CD8-positive, alpha-beta memory T cell (primary cell): Measurements from ENCODE around the gene BCL2L11. TPM values are rescaled to one million over a fixed set of nuclear protein-coding genes. Genes with fewer than 3 reads are reported as not detected.

Experiments used
- CTCF ChIA-PET: fragments of 350-600 bp; sonication (Branson Sonifier 250); formaldehyde crosslinking; loops from one replicate; lab custom pipeline; 2021; ENCODE audit warnings: antibody characterized with exemption; lab: Charles Lee
- POLR2A ChIA-PET: fragments of 350-600 bp; sonication (Branson Sonifier 250); formaldehyde crosslinking; loops from one replicate; lab custom pipeline; 2021; ENCODE audit warnings: antibody characterized with exemption; lab: Charles Lee
- DNase-seq, 5 donors: peaks; one replicate each; pipeline versions ENCODE4 v3.0.0 to v3.0.0-alpha.2; 2020 to 2022; ENCODE audit warnings: mixed read lengths in 1 of 5
- H3K27ac ChIP-seq: one replicate; pipeline ENCODE4 v1.7.0; 2013; ENCODE audit warnings: low read depth, mild to moderate bottlenecking, low read length, moderate library complexity
- H3K27me3 ChIP-seq: 2 replicates; pipeline ENCODE4 v1.7.0; 2013; ENCODE audit warnings: low read length, mild to moderate bottlenecking; ENCODE audit not compliant: insufficient read depth, poor library complexity, severe bottlenecking
- H3K36me3 ChIP-seq: 2 replicates; pipeline ENCODE4 v1.7.0; 2013; ENCODE audit warnings: mild to moderate bottlenecking, low read length, moderate library complexity; ENCODE audit not compliant: insufficient read depth
- H3K4me1 ChIP-seq: 2 replicates; pipeline ENCODE4 v1.7.0; 2013; ENCODE audit warnings: mild to moderate bottlenecking, low read length, moderate library complexity; ENCODE audit not compliant: insufficient read depth
- H3K4me3 ChIP-seq: 2 replicates; pipeline ENCODE4 v1.7.0; 2013; ENCODE audit warnings: mild to moderate bottlenecking, low read length
- H3K9me3 ChIP-seq: 2 replicates; pipeline ENCODE4 v1.7.0; 2013; ENCODE audit warnings: mild to moderate bottlenecking, low read length
- H3K27ac Mint-ChIP-seq, 8 donors: one replicate each; pipeline ENCODE4 v1.8.0; 2020 to 2021; ENCODE audit warnings: mixed read lengths in 8 of 8, mild to moderate bottlenecking in 6 of 8, inconsistent platforms in 3 of 8, moderate library complexity in 3 of 8
- H3K27me3 Mint-ChIP-seq, 2 donors: one replicate each; pipeline ENCODE4 v1.8.0; 2020 to 2021; ENCODE audit warnings: mixed read lengths in 2 of 2, mild to moderate bottlenecking in 1 of 2, moderate library complexity in 1 of 2
- H3K36me3 Mint-ChIP-seq, 3 donors: one replicate each; pipeline ENCODE4 v1.8.0; 2020 to 2021; ENCODE audit warnings: mixed read lengths in 3 of 3, inconsistent platforms in 1 of 3, mild to moderate bottlenecking in 1 of 3
- H3K4me1 Mint-ChIP-seq, 3 donors: one replicate each; pipeline ENCODE4 v1.8.0; 2020 to 2021; ENCODE audit warnings: mixed read lengths in 3 of 3, inconsistent platforms in 1 of 3, mild to moderate bottlenecking in 1 of 3
- H3K4me3 Mint-ChIP-seq, 7 donors: one replicate each; pipeline ENCODE4 v1.8.0; 2020 to 2021; ENCODE audit warnings: mixed read lengths in 7 of 7, mild to moderate bottlenecking in 6 of 7, moderate library complexity in 4 of 7, inconsistent platforms in 2 of 7
- H3K9me3 Mint-ChIP-seq, 5 donors: one replicate each; pipeline ENCODE4 v1.8.0; 2020 to 2022; ENCODE audit warnings: mixed read lengths in 5 of 5, mild to moderate bottlenecking in 3 of 5, moderate library complexity in 2 of 5, inconsistent platforms in 1 of 5
- polyA plus RNA-seq: library from polyadenylated mRNA; unstranded; fragments of 300-500 nt; fragmentation: Illumina TruSeq; gene quantifications from one replicate; pipeline ENCODE4 v1.2.3, GENCODE V29; 2021
- total RNA-seq, 2 experiments: library from RNA; stranded (reverse); gene quantifications; one replicate each; pipeline ENCODE4 v1.2.3, GENCODE V29; 2021

BCL2L11 gene
- total and polyA plus RNA-seq, 3 experiments from 2014 or later: 13.8 to 40.6 (median 36.6) TPM

DNA sequence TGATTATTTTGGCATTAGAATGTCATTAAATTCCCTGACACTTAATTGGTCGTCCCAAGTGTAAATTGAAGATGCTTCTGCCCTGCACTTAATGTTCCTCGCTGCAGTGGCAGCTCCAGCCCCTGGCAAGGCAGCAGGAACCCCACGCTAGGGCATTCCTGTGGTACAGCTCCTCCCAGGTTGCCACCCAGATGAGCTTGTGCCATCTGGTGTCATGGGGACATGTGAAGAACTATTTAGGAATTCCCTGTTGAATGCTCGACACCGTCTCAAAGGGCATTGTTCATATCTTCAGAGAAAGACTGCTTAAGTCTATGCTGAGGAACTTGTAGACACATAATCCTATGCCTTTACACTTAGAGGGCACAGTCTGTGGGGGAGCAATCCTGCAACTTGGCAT is 38.9 kb downstream of the BCL2L11 start:
- no peaks in the 10 kb centered on the region for H3K27me3 ChIP-seq
- no peaks in the 10 kb centered on the region for H3K27me3 Mint-ChIP-seq
- CTCF ChIA-PET: no interaction called here
- peaks cover 17 to 27% (median 19%) of the 10 kb centered on the region in 3 donors for H3K4me1 Mint-ChIP-seq
- DNase-seq: no peak
- H3K36me3 ChIP-seq: no peaks in the 10 kb centered on the region
- no peak overlapping the region for H3K4me3 ChIP-seq
- peaks cover 0 to 77% (median 19%) of the 10 kb centered on the region in 3 donors for H3K36me3 Mint-ChIP-seq
- no peak overlapping the region for H3K27ac ChIP-seq
- H3K27ac Mint-ChIP-seq: no peak overlapping the region
- H3K9me3 ChIP-seq: no peaks in the 10 kb centered on the region
- no peaks in the 10 kb centered on the region for H3K9me3 Mint-ChIP-seq
- H3K4me1 ChIP-seq: peaks cover 5% of the 10 kb centered on the region
- H3K4me3 Mint-ChIP-seq: no peak overlapping the region
- POLR2A ChIA-PET: no interaction called here

DNA sequence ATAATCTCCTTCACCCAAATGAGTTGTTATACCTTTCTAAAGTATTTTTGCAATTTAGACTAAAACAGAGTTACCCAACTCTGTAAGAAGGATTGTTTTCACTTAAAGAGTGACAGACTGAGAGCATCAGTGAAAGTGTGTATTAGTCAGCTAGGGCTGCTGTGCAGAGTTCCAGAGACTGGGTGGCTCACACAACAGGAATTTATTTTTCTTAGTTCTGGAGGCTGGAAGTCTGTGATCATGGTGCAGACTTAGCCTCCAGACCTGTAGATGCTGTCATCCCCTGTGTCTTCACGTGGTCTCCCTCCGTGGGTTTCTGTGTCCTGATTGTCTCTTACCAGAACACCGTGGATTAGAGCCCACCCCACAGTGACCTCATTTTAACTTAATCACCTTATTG is 40.0 kb downstream of the BCL2L11 start:
- no peaks in the 10 kb centered on the region for H3K9me3 ChIP-seq
- H3K27ac ChIP-seq: no peak overlapping the region
- Mint-ChIP-seq H3K4me1 (peaks cover 16 to 27% (median 17%) of the 10 kb centered on the region in 3 donors), H3K4me3 (no peak overlapping the region), H3K27me3 (no peaks in the 10 kb centered on the region), H3K9me3 (no peaks in the 10 kb centered on the region), H3K27ac (peak overlapping the region in 2 of 8 donors; percentile 25 to 68), H3K36me3 (peaks cover 4 to 77% (median 20%) of the 10 kb centered on the region in 3 donors)
- no peak for DNase-seq
- no peaks in the 10 kb centered on the region for H3K36me3 ChIP-seq
- H3K4me1 ChIP-seq: peaks cover 5% of the 10 kb centered on the region
- H3K27me3 ChIP-seq: no peaks in the 10 kb centered on the region
- CTCF ChIA-PET: no interaction called here
- POLR2A ChIA-PET: no interaction called here
- H3K4me3 ChIP-seq: no peak overlapping the region

DNA sequence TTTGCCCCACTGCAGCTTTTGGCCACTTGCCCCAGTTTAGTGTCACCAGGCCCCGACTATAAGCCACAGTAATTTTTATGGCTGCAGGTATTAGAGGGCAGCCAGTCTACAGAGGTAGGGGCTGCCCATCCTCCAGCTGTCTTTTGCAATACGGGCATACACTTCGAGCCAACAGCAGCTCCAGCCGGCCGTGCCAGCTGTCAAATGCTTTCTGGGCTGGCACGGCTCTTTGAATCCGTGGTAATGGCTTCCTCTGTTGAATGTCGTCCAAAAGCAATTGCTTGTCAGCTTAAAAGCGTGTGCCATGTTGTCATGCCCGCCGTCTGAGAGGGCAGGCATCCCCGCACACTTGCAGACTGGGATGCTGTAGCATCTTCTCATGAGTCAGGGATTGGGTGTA is 41.3 kb downstream of the BCL2L11 start:
- Histone ChIP-seq H3K36me3 (no peaks in the 10 kb centered on the region), H3K4me1 (no peaks in the 10 kb centered on the region), H3K4me3 (no peak overlapping the region), H3K27me3 (no peaks in the 10 kb centered on the region), H3K27ac (no peak overlapping the region), H3K9me3 (no peaks in the 10 kb centered on the region)
- ChIA-PET CTCF (no interaction called here), POLR2A (no interaction called here)
- no peak for DNase-seq
- Mint-ChIP-seq H3K36me3 (peaks cover 4 to 73% (median 18%) of the 10 kb centered on the region in 3 donors), H3K27me3 (no peaks in the 10 kb centered on the region), H3K4me1 (peaks cover 12 to 17% (median 15%) of the 10 kb centered on the region in 3 donors), H3K4me3 (no peak overlapping the region), H3K9me3 (no peaks in the 10 kb centered on the region), H3K27ac (peak overlapping the region in 1 of 8 donors; percentile 50)

DNA sequence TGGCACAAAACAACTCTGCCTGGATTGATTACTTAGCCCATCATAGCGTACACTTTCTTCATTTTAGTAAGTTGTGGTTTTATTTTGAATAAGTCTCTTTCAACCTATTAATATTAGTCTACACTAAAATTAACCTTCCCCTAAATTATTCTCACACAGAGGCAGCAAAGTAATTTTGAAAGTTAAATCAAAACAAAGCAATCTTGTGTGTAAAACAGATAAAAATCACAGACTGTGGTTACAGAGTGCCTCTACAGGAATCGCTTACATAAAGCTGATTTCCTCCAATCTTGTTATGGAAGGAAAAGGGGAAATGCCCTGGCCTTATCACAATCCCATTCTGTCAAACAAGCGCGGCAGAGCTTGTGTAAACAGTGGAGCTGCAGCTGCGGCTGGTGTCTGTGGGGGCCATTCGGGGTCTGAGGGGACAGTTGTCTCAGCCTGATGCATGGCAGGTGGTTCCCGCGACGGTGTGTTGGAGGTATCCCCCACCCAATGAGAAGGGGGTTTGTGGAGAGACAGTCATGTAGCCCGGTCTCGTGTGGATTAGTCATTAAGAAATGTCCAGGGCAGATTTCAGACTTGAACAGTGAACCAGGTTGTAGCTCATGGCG is 42.1 kb downstream of the BCL2L11 start:
- no peaks in the 10 kb centered on the region for H3K9me3 Mint-ChIP-seq
- CTCF ChIA-PET: no interaction called here
- peaks cover 15 to 25% (median 19%) of the 10 kb centered on the region in 3 donors for H3K4me1 Mint-ChIP-seq
- H3K4me3 Mint-ChIP-seq: no peak overlapping the region
- DNase-seq: no peak
- H3K9me3 ChIP-seq: no peaks in the 10 kb centered on the region
- H3K36me3 ChIP-seq: no peaks in the 10 kb centered on the region
- POLR2A ChIA-PET: no interaction called here
- H3K27ac Mint-ChIP-seq: peak overlapping the region in 2 of 8 donors; percentile 25 to 46
- H3K27me3 ChIP-seq: no peaks in the 10 kb centered on the region
- peaks cover 4 to 69% (median 18%) of the 10 kb centered on the region in 3 donors for H3K36me3 Mint-ChIP-seq
- H3K27me3 Mint-ChIP-seq: no peaks in the 10 kb centered on the region
- H3K4me3 ChIP-seq: no peak overlapping the region
- H3K27ac ChIP-seq: no peak overlapping the region
- peaks cover 2% of the 10 kb centered on the region for H3K4me1 ChIP-seq

DNA sequence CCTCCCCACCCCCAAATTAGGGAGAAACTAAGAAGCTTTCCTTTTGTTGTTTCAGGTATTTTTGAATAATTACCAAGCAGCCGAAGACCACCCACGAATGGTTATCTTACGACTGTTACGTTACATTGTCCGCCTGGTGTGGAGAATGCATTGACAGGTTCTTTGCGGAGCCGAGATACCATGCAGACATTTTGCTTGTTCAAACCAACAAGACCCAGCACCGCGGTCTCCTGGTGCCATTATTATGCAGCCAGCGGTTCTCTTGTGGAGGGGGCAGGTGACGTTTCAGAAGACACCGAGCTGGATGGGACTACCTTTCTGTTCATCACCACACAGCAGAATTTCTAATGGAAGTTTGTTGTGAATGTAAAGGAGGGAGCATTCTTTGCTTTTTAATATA is 43.4 kb downstream of the BCL2L11 start:
- H3K27me3 Mint-ChIP-seq: no peaks in the 10 kb centered on the region
- Histone ChIP-seq H3K36me3 (no peaks in the 10 kb centered on the region), H3K9me3 (no peaks in the 10 kb centered on the region), H3K4me3 (no peak overlapping the region), H3K4me1 (peaks cover 4% of the 10 kb centered on the region), H3K27me3 (no peaks in the 10 kb centered on the region), H3K27ac (no peak overlapping the region)
- POLR2A ChIA-PET: no interaction called here
- no peak overlapping the region for H3K27ac Mint-ChIP-seq
- H3K9me3 Mint-ChIP-seq: no peaks in the 10 kb centered on the region
- DNase-seq: no peak
- peaks cover 4 to 63% (median 18%) of the 10 kb centered on the region in 3 donors for H3K36me3 Mint-ChIP-seq
- H3K4me3 Mint-ChIP-seq: no peak overlapping the region
- CTCF ChIA-PET: no interaction called here
- peaks cover 26 to 37% (median 28%) of the 10 kb centered on the region in 3 donors for H3K4me1 Mint-ChIP-seq

DNA sequence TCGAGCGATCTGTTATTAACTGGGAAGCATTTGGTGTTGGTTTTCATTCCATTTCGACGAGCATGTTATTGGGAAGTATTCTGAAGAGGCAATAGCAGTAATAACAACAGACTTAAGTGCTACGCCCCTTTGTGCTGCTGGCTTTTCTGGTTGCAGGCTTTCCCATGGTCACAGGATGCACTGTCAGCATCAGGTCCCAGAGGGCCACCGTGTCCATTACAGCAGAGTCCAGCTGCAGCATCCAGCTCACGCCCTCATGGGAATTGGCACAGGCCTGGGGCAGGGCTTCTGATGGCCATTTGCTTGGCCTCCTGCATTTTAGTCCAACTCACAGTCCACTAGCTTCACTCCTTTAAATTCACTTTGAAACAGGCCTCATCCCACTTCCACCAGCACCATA is 44.4 kb downstream of the BCL2L11 start:
- no peaks in the 10 kb centered on the region for H3K36me3 ChIP-seq
- peaks cover 4 to 57% (median 18%) of the 10 kb centered on the region in 3 donors for H3K36me3 Mint-ChIP-seq
- H3K4me3 ChIP-seq: no peak overlapping the region
- POLR2A ChIA-PET: no interaction called here
- no peaks in the 10 kb centered on the region for H3K9me3 ChIP-seq
- no peak for DNase-seq
- H3K27me3 Mint-ChIP-seq: peaks cover 0 to 3% of the 10 kb centered on the region in 2 donors
- no peaks in the 10 kb centered on the region for H3K27me3 ChIP-seq
- no peak overlapping the region for H3K4me3 Mint-ChIP-seq
- H3K9me3 Mint-ChIP-seq: no peaks in the 10 kb centered on the region
- no peak overlapping the region for H3K27ac Mint-ChIP-seq
- H3K4me1 Mint-ChIP-seq: peaks cover 27 to 37% (median 30%) of the 10 kb centered on the region in 3 donors
- peaks cover 4% of the 10 kb centered on the region for H3K4me1 ChIP-seq
- no peak overlapping the region for H3K27ac ChIP-seq
- CTCF ChIA-PET: no interaction called here

DNA sequence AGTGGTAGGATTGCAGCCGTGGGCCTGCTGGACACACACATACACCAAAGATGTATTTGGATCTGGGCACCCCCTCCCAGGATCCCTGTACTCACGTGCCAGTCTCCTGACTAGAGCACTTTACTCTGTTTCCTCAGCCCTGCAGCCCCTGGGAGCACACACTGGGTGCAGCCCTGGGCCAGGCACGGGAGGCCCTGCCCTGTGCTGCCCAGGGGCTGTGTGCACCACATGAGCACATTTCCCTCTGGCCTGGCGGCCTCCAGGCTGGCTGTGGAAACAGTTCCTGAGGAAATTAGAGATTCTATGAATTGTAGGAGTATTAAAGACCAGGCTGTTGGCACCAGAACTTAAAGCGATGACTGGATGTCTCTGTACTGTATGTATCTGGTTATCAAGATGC is 45.4 kb downstream of the BCL2L11 start:
- POLR2A ChIA-PET: no interaction called here
- no peaks in the 10 kb centered on the region for H3K36me3 ChIP-seq
- Mint-ChIP-seq H3K36me3 (peaks cover 4 to 49% (median 16%) of the 10 kb centered on the region in 3 donors), H3K4me3 (no peak overlapping the region), H3K27me3 (peaks cover 0 to 3% of the 10 kb centered on the region in 2 donors), H3K27ac (no peak overlapping the region), H3K9me3 (no peaks in the 10 kb centered on the region), H3K4me1 (peaks cover 23 to 37% (median 30%) of the 10 kb centered on the region in 3 donors)
- H3K4me3 ChIP-seq: no peak overlapping the region
- CTCF ChIA-PET: no interaction called here
- H3K4me1 ChIP-seq: peaks cover 4% of the 10 kb centered on the region
- H3K27me3 ChIP-seq: no peaks in the 10 kb centered on the region
- DNase-seq: no peak
- no peak overlapping the region for H3K27ac ChIP-seq
- H3K9me3 ChIP-seq: no peaks in the 10 kb centered on the region

DNA sequence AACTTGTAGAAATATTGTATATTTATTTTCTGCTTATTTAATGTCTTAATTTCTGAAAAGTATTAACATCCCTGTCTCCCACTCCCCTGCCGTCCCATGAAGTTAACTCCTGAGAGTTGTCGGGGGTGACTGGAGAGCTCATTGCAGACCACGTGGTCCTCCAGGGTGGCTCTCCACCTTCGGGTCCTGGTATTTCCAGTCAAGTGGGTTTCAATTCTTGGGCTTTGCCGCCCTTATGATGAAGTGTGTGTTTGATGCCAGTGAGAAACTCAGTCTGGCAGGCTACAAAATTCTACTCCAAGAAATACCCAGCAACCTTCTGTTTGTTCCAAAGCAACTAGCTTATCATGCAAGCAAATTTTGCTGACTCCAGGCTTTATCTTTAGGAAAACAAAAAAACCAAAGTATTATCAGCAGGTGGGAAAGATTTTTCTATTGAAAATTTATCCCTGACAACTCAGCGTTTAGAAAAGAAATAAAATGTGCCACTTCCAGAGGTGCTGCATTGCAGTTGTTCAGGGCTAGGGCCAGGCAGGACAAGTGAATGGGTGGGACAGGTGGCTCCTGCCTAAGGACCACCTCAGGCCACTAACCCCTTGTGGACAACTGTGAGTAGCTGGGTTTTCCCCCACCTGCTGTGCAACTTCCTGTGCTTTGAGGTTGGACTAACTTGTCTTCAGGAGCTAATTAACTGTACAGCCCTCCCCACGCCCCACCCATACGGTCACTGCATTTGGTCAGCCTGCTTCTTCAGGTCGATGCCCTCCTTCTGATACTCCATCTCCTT is 46.6 kb downstream of the BCL2L11 start:
- Mint-ChIP-seq H3K4me3 (no peak overlapping the region), H3K27ac (peak overlapping the region in 1 of 8 donors; percentile 63), H3K27me3 (peaks cover 3 to 5% of the 10 kb centered on the region in 2 donors), H3K36me3 (peaks cover 4 to 40% (median 14%) of the 10 kb centered on the region in 3 donors), H3K4me1 (peaks cover 23 to 32% (median 29%) of the 10 kb centered on the region in 3 donors), H3K9me3 (no peaks in the 10 kb centered on the region)
- ChIA-PET POLR2A (interaction anchor here (1.2 kb wide), 1 partner anchor 47 kb away, joined by 3 read pairs; the partner anchor contains the start of gene BCL2L11), CTCF (interaction anchor here (1.0 to 1.1 kb wide), 2 partner anchors 11 to 355 kb away, joined by 3 read pairs; no protein-coding TSS in a partner anchor)
- no peak overlapping the region for H3K4me3 ChIP-seq
- no peak overlapping the region for H3K27ac ChIP-seq
- H3K9me3 ChIP-seq: no peaks in the 10 kb centered on the region
- H3K36me3 ChIP-seq: no peaks in the 10 kb centered on the region
- no peaks in the 10 kb centered on the region for H3K27me3 ChIP-seq
- H3K4me1 ChIP-seq: peaks cover 4% of the 10 kb centered on the region
- no peak for DNase-seq
